Measurements from ENCODE around the gene NR2E3. TPM values are rescaled to one million over a fixed set of nuclear protein-coding genes. Genes with fewer than 3 reads are reported as not detected.

NR2E3 gene
- 0.20 to 0.23 TPM in 2 of 5 replicates, not detected in the others for total RNA-seq (2022; extraction: Qiagen RNA extraction; ENCODE audit: low read depth)

GRCh38 chr15:71810256-71811035 lies at the start of gene NR2E3:
Gene NR2E3 (plus strand): TSS chr15:71810554. CDS start chr15:71810744, 190 bp downstream.

All from A549 treated with ZK216348 at 1 μM for 4 hours (cell line).